HepG2 (cell line): ENCODE results near the gene TBC1D14.

Source experiments
- CTCF ChIP-seq: sonication (generic); formaldehyde crosslinking; IDR thresholded peaks from 2 replicates; pipeline ENCODE4 v1.5.0; 2020; ENCODE audit warnings: mild to moderate bottlenecking, missing genetic modification reagents, moderate library complexity
- ELF4 ChIP-seq: sonication (generic); formaldehyde crosslinking; IDR thresholded peaks from 2 replicates; pipeline ENCODE4 v1.5.0; 2020; ENCODE audit warnings: missing genetic modification reagents, mild to moderate bottlenecking, moderate library complexity, borderline replicate concordance
- EZH2 ChIP-seq: conservative IDR thresholded peaks from 2 replicates; pipeline ENCODE4 v1.6.1; 2012; ENCODE audit warnings: mild to moderate bottlenecking, low read depth, low read length, moderate library complexity
- GFI1 ChIP-seq: sonication (generic); formaldehyde crosslinking; IDR thresholded peaks from 2 replicates; pipeline ENCODE4 v1.5.0; 2020; ENCODE audit warnings: missing genetic modification reagents, mild to moderate bottlenecking, borderline replicate concordance
- KAT8 ChIP-seq: IDR thresholded peaks from 2 replicates; pipeline ENCODE4 v1.6.1; 2016; ENCODE audit warnings: missing genetic modification reagents, missing compliant biosample characterization
- POLR2AphosphoS5 ChIP-seq: IDR thresholded peaks from 2 replicates; pipeline ENCODE4 v1.6.1; 2012; ENCODE audit warnings: low read depth, low read length
- SRSF1 ChIP-seq: fragments of 200-400 bp; formaldehyde crosslinking; optimal IDR thresholded peaks from 2 replicates; pipeline ENCODE3; 2017; ENCODE audit warnings: mild to moderate bottlenecking, low read depth, low read length, moderate library complexity
- ZGPAT ChIP-seq: IDR thresholded peaks from 2 replicates; pipeline ENCODE4 v1.6.1; 2016; ENCODE audit warnings: mild to moderate bottlenecking
- ZNF230 ChIP-seq: sonication (generic); formaldehyde crosslinking; IDR thresholded peaks from 2 replicates; pipeline ENCODE4 v1.4.0; 2020; ENCODE audit warnings: mild to moderate bottlenecking, missing genetic modification reagents
- ZNF232 ChIP-seq: sonication (generic); formaldehyde crosslinking; IDR thresholded peaks from 2 replicates; pipeline ENCODE4 v1.4.0; 2020; ENCODE audit warnings: missing genetic modification reagents, borderline replicate concordance
- ZNF629 ChIP-seq: sonication (generic); formaldehyde crosslinking; conservative IDR thresholded peaks from 2 replicates; pipeline ENCODE4 v1.5.0; 2020; ENCODE audit warnings: missing genetic modification reagents
- TF ChIP-seq, protein P1 (sequence below): sonication (generic); formaldehyde crosslinking; IDR thresholded peaks from 2 replicates; pipeline ENCODE4 v1.4.0; 2020; ENCODE audit warnings: missing genetic modification reagents, borderline replicate concordance

DNA sequence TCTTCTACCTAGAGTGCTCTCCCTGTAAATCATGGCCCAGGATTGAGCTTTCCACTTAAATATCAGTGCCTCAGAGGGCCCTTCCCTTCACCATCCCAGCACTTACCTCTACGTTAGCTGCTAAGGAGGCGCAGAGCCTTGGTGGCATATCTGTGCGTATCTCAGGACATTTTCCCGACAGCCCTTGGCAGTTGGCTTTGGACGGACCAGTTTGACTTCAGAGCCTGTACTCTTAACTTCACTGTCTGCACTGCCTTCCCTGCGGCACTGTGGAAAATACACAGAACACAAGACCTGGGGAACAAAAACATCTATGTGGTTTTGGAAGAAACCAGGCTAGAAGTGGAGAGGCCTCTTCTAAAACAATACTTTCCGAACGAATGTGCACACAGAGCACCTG, 135.9 kb downstream of the TBC1D14 start:
- TF ChIP-seq CTCF (CRISPR knock-in tag) (no peak), ZNF232 (CRISPR knock-in tag) (no peak), POLR2AphosphoS5 (no peak), SRSF1 (no peak), ZGPAT (CRISPR knock-in tag) (no peak), GFI1 (CRISPR knock-in tag) (no peak), ELF4 (CRISPR knock-in tag) (no peak), ZNF629 (CRISPR knock-in tag) (no peak), EZH2 (no peak), KAT8 (CRISPR knock-in tag) (no peak), ZNF230 (CRISPR knock-in tag) (no peak)
- TF ChIP-seq, protein P1, sequence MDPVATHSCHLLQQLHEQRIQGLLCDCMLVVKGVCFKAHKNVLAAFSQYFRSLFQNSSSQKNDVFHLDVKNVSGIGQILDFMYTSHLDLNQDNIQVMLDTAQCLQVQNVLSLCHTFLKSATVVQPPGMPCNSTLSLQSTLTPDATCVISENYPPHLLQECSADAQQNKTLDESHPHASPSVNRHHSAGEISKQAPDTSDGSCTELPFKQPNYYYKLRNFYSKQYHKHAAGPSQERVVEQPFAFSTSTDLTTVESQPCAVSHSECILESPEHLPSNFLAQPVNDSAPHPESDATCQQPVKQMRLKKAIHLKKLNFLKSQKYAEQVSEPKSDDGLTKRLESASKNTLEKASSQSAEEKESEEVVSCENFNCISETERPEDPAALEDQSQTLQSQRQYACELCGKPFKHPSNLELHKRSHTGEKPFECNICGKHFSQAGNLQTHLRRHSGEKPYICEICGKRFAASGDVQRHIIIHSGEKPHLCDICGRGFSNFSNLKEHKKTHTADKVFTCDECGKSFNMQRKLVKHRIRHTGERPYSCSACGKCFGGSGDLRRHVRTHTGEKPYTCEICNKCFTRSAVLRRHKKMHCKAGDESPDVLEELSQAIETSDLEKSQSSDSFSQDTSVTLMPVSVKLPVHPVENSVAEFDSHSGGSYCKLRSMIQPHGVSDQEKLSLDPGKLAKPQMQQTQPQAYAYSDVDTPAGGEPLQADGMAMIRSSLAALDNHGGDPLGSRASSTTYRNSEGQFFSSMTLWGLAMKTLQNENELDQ (CRISPR knock-in tag), result no peak
